A673 (cell line): Measurements from ENCODE around the gene FBLIM1. TPM values are rescaled to one million over a fixed set of nuclear protein-coding genes. Genes with fewer than 3 reads are reported as not detected.

Experiments used
- BruUV-seq: library from RNA; stranded (reverse); fragments of 400-500 nt; replicated peaks from 2 replicates; lab custom pipeline; 2021; lab: Mats Ljungman, UMichigan
- CTCF ChIA-PET: fragments of 300-600 bp; sonication (Branson Sonifier 250); formaldehyde crosslinking; loops from one replicate; lab custom pipeline; 2022; ENCODE audit warnings: antibody characterized with exemption; lab: Charles Lee
- POLR2A ChIA-PET: fragments of 300-600 bp; sonication (Branson Sonifier 250); formaldehyde crosslinking; loops from one replicate; lab custom pipeline; 2022; ENCODE audit warnings: antibody characterized with exemption; ENCODE audit not compliant: low non-redundant PET; lab: Charles Lee
- DNase-seq: peaks from one replicate; pipeline ENCODE4 v3.0.0-alpha.2; 2015; ENCODE audit warnings: low spot score
- H3K27ac ChIP-seq: fragments of 200-600 bp; sonication (generic); 2 replicates; pipeline ENCODE4 v1.5.1; 2016; ENCODE audit warnings: mixed run types, low read depth, mild to moderate bottlenecking, mixed read lengths, antibody characterized with exemption, low read length; ENCODE audit not compliant: poor library complexity, severe bottlenecking
- H3K27me3 ChIP-seq: fragments of 200-600 bp; sonication (generic); replicated peaks from 2 replicates; pipeline ENCODE4 v1.6.1; 2017; ENCODE audit warnings: mixed run types, low read depth, mild to moderate bottlenecking, mixed read lengths, antibody characterized with exemption, low read length; ENCODE audit not compliant: insufficient read depth, poor library complexity
- H3K36me3 ChIP-seq: fragments of 200-600 bp; sonication (generic); 2 replicates; pipeline ENCODE4 v1.6.1; 2016; ENCODE audit warnings: mixed run types, mild to moderate bottlenecking, mixed read lengths, antibody characterized with exemption, low read length; ENCODE audit not compliant: insufficient read depth, poor library complexity, severe bottlenecking
- H3K4me1 ChIP-seq: fragments of 200-600 bp; sonication (generic); 2 replicates; pipeline ENCODE4 v1.6.1; 2017; ENCODE audit warnings: mixed run types, mild to moderate bottlenecking, mixed read lengths, antibody characterized with exemption, low read length; ENCODE audit not compliant: insufficient read depth, poor library complexity, severe bottlenecking
- H3K4me3 ChIP-seq: fragments of 200-600 bp; sonication (generic); 2 replicates; pipeline ENCODE4 v1.5.1; 2016; ENCODE audit warnings: low read depth, mixed run types, mild to moderate bottlenecking, mixed read lengths, low read length; ENCODE audit not compliant: poor library complexity, severe bottlenecking
- H3K9me3 ChIP-seq: fragments of 200-600 bp; sonication (generic); 2 replicates; pipeline ENCODE4 v1.6.1; 2016; ENCODE audit warnings: mixed run types, low read depth, mild to moderate bottlenecking, mixed read lengths, antibody characterized with exemption, low read length; ENCODE audit not compliant: poor library complexity, severe bottlenecking
- EZH2 ChIP-seq: fragments of 200-600 bp; sonication (generic); IDR thresholded peaks from 2 replicates; pipeline ENCODE4 v1.6.1; 2017; ENCODE audit warnings: borderline replicate concordance, low read depth, mild to moderate bottlenecking, mixed read lengths, antibody characterized with exemption, low read length; ENCODE audit not compliant: poor library complexity, severe bottlenecking
- intact Hi-C: fragments of 100-400 bp; cut with micrococcal nuclease; formaldehyde crosslinking; loops from one replicate; pipeline ENCODE4 v1.10.0; 2022; ENCODE audit not compliant: unreplicated experiment
- total RNA-seq: library from RNA; stranded (reverse); gene quantifications from 2 replicates; pipeline ENCODE4 v1.2.3, GENCODE V29; 2021
- TF ChIP-seq, protein P1 (sequence below): fragments of 300-800, 200-600 bp; sonication (generic); conservative IDR thresholded peaks from 2 replicates; pipeline ENCODE4 v1.5.1; 2017; ENCODE audit warnings: low read depth, mild to moderate bottlenecking, antibody characterized with exemption, low read length, moderate library complexity, mixed read lengths

FBLIM1 gene
- total RNA-seq, 1 experiment from 2014 or later = 39.3 TPM

DNA sequence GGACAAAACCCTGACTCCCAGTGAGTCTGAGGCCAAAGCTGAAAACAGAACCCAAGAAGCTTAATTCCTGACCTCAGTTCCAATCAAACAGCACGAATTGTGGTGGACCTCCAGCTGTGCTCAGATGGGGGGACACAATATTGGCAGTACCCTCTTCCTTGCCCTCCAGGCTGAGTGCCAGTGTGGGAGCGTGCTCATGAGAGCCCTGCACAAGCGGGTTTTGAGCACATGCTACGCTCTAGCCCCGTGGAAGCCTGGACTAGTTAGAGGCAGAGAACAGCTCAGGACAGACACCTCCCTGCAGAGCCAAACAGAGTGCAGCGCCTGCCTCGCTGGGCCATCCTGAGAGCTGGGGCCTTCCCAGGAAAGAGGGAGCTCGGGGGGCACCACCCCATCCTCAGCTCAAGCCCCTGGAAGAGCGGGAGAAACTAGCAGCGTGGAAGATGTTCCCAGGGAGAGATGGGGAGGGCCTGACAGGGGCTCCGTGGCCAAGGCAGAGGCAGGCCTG is 25.3 kb upstream of the FBLIM1 start:
- H3K4me3 ChIP-seq = no peak overlapping the region
- ChIA-PET CTCF (no interaction called here), POLR2A (no interaction called here)
- no TSS peak for BruUV-seq
- no peaks in the 10 kb centered on the region for H3K9me3 ChIP-seq
- DNase-seq = no peak
- intact Hi-C loops = no loop called here
- no peaks in the 10 kb centered on the region for H3K4me1 ChIP-seq
- H3K27me3 ChIP-seq = no peaks in the 10 kb centered on the region
- H3K36me3 ChIP-seq = peaks cover 6% of the 10 kb centered on the region
- H3K27ac ChIP-seq = no peak overlapping the region
- TF ChIP-seq EZH2 = no peak
- TF ChIP-seq, protein P1, sequence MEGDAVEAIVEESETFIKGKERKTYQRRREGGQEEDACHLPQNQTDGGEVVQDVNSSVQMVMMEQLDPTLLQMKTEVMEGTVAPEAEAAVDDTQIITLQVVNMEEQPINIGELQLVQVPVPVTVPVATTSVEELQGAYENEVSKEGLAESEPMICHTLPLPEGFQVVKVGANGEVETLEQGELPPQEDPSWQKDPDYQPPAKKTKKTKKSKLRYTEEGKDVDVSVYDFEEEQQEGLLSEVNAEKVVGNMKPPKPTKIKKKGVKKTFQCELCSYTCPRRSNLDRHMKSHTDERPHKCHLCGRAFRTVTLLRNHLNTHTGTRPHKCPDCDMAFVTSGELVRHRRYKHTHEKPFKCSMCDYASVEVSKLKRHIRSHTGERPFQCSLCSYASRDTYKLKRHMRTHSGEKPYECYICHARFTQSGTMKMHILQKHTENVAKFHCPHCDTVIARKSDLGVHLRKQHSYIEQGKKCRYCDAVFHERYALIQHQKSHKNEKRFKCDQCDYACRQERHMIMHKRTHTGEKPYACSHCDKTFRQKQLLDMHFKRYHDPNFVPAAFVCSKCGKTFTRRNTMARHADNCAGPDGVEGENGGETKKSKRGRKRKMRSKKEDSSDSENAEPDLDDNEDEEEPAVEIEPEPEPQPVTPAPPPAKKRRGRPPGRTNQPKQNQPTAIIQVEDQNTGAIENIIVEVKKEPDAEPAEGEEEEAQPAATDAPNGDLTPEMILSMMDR = no peak

DNA sequence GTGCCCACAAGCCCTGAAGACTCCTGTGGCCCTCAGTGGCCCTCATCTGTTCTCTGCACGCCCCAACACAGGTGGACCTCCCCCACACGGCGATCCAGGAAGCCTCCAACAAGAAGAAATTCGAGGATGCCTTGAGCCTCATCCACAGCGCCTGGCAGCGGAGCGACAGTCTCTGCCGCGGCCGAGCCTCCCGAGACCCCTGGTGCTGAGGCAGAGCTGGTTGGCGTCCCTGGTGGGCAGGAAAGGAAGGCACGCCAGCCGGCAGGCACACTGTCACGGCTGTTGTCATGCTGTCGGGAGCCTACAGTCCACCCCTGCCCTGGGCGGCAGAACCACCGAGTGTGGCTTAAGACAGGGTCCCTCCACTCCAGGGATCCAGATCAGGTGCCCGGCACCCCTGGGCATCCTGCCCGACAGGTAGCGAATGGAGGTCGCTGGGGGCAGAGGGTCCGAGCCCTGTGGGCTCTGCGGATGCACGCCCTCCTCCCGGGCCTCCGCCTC is 24.8 kb upstream of the FBLIM1 start:
- Histone ChIP-seq H3K36me3 (peaks cover 3% of the 10 kb centered on the region), H3K4me3 (no peak overlapping the region), H3K4me1 (no peaks in the 10 kb centered on the region), H3K27ac (no peak overlapping the region), H3K27me3 (no peaks in the 10 kb centered on the region), H3K9me3 (no peaks in the 10 kb centered on the region)
- intact Hi-C loops = no loop called here
- ChIA-PET CTCF (no interaction called here), POLR2A (no interaction called here)
- no TSS peak for BruUV-seq
- DNase-seq = no peak
- TF ChIP-seq, protein P1 = no peak
- no peak for TF ChIP-seq EZH2

DNA sequence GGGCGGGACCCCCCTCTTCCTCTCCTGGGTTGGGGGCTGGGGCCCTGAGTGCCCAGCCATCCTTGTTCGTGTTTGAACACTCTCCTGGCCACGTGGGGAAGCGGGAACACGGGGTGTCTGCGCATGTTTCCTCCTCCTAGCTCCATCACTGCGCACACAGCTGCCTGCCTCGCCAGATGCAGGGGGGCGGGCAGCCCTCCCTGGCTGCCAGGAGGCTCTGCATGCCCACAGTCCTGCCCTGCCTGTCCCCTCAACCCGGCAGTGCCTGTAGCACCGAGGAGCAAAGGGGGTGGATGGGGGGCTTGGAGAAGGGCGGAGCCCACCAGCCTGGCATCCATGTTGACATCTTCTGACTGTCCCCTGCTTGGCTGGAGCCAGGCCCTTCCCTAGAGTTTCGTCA is 24.3 kb upstream of the FBLIM1 start:
- no peak for TF ChIP-seq EZH2
- TF ChIP-seq, protein P1 = no peak
- H3K27ac ChIP-seq = no peak overlapping the region
- ChIA-PET CTCF (no interaction called here), POLR2A (no interaction called here)
- no TSS peak for BruUV-seq
- peaks cover 3% of the 10 kb centered on the region for H3K36me3 ChIP-seq
- intact Hi-C loops = no loop called here
- H3K4me3 ChIP-seq = no peak overlapping the region
- H3K9me3 ChIP-seq = no peaks in the 10 kb centered on the region
- no peaks in the 10 kb centered on the region for H3K27me3 ChIP-seq
- H3K4me1 ChIP-seq = no peaks in the 10 kb centered on the region
- DNase-seq = no peak
